Progenitor cell of endocrine pancreas (in vitro differentiated cells): ENCODE data around the gene S100A2. TPM values are rescaled to one million over a fixed set of nuclear protein-coding genes. Genes with fewer than 3 reads are reported as not detected.
A peak's percentile ranks its signal among the peaks of the same experiment; 100 is the strongest.
"Not testable (repeated sequence)": the region's sequence is repeated elsewhere in the genome, so short reads cannot be mapped to it uniquely, and the experiment has no call there.

ENCODE experiments used
- DNase-seq: peaks from one replicate; pipeline ENCODE4 v3.0.0; 2021; ENCODE audit warnings: low spot score; ENCODE audit not compliant: unreplicated experiment
- H3K27ac Mint-ChIP-seq: 2 replicates; pipeline ENCODE4 v1.8.0; 2021; ENCODE audit warnings: mild to moderate bottlenecking, moderate library complexity, mixed read lengths
- H3K27me3 Mint-ChIP-seq: 2 replicates; pipeline ENCODE4 v1.8.0; 2021; ENCODE audit warnings: mixed read lengths
- H3K36me3 Mint-ChIP-seq: 2 replicates; pipeline ENCODE4 v1.8.0; 2022; ENCODE audit warnings: mixed read lengths; ENCODE audit not compliant: insufficient read depth
- H3K4me1 Mint-ChIP-seq: 2 replicates; pipeline ENCODE4 v1.8.0; 2021; ENCODE audit warnings: low read depth, mixed read lengths
- H3K4me3 Mint-ChIP-seq: 2 replicates; pipeline ENCODE4 v1.8.0; 2021; ENCODE audit warnings: low read depth, mild to moderate bottlenecking, moderate library complexity, mixed read lengths
- H3K9me3 Mint-ChIP-seq: 2 replicates; pipeline ENCODE4 v1.8.0; 2021; ENCODE audit warnings: low read depth, mixed read lengths
- CTCF ChIP-seq: fragments of 200-600 bp; sonication (generic); IDR thresholded peaks from one replicate; pipeline ENCODE4 v1.5.0; 2021; ENCODE audit warnings: antibody characterized with exemption, mild to moderate bottlenecking; ENCODE audit not compliant: unreplicated experiment
- total RNA-seq: library from RNA; stranded (reverse); gene quantifications from 2 replicates; pipeline ENCODE4 v1.2.1, GENCODE V29; 2021

The S100A2 gene
- total RNA-seq, 1 donor from 2014 or later: 0.36 TPM

GRCh38 chr1:153568367-153569099, 2.9 kb upstream of the S100A2 start:
- Mint-ChIP-seq H3K36me3 (no peaks in the 10 kb centered on the region), H3K4me3 (peak overlapping the region; percentile 31), H3K27ac (peak overlapping the region; percentile 97), H3K27me3 (no peaks in the 10 kb centered on the region), H3K4me1 (peaks cover 35% of the 10 kb centered on the region), H3K9me3 (no peaks in the 10 kb centered on the region)
- TF ChIP-seq CTCF: peak; percentile 96
- DNase-seq: peak; percentile 86

DNA sequence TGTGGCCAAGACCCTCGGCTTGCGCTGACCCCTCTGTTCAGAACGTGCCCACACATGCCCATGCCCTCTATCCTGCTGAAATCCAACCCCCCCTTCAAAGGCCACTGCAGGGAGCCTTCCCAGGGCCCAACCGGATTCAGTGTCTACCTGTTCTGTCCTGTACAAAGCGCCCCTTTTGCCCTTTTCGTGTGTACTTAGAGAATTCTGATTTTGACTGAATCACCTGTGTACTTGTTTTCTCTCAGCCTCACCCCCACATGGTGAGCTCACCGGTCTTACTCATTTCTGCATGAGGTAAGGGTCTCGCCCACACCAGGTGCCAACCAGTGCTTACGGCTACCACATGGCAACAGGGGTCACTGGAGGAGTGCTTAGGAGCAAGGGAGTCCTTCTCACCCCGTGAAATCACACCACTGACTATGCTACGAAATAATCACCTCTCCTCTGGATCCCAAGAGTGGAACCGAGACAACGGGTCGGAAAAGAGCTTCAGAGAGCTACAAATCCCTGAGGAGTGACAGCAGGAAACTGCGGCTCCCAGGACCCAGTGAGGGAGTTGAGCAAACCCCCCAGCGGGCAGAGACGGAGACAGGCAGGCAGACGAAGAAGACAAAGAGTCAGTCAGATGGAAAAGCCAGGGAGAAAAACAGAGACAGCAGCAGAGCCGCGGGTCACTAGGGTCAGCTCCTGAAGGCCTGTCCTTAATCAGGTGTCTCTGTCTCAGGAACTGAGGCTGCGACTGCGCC, 2.1 kb upstream of the S100A2 start:
- Mint-ChIP-seq H3K4me3 (no peak overlapping the region), H3K27ac (peak overlapping the region; percentile 97), H3K36me3 (no peaks in the 10 kb centered on the region), H3K4me1 (peaks cover 35% of the 10 kb centered on the region), H3K9me3 (no peaks in the 10 kb centered on the region), H3K27me3 (no peaks in the 10 kb centered on the region)
- no peak for DNase-seq
- no peak for TF ChIP-seq CTCF

- H3K27ac Mint-ChIP-seq: peak overlapping the region; percentile 97
- peak overlapping the region; percentile 41 for H3K4me3 Mint-ChIP-seq
- TF ChIP-seq CTCF: no peak
- H3K9me3 Mint-ChIP-seq: no peaks in the 10 kb centered on the region
- peaks cover 35% of the 10 kb centered on the region for H3K4me1 Mint-ChIP-seq
- peak; percentile 38 for DNase-seq
- H3K27me3 Mint-ChIP-seq: no peaks in the 10 kb centered on the region
- H3K36me3 Mint-ChIP-seq: no peaks in the 10 kb centered on the region
Measured at GRCh38 chr1:153566414-153567371, 1.0 kb upstream of the S100A2 start.

GRCh38 chr1:153563991-153564390, 1.7 kb downstream of the S100A2 start:
- no peaks in the 10 kb centered on the region for H3K36me3 Mint-ChIP-seq
- no peaks in the 10 kb centered on the region for H3K9me3 Mint-ChIP-seq
- DNase-seq: no peak
- TF ChIP-seq CTCF: no peak
- no peaks in the 10 kb centered on the region for H3K27me3 Mint-ChIP-seq
- H3K4me3 Mint-ChIP-seq: no peak overlapping the region
- H3K4me1 Mint-ChIP-seq: peaks cover 28% of the 10 kb centered on the region
- H3K27ac Mint-ChIP-seq: no peak overlapping the region

DNA sequence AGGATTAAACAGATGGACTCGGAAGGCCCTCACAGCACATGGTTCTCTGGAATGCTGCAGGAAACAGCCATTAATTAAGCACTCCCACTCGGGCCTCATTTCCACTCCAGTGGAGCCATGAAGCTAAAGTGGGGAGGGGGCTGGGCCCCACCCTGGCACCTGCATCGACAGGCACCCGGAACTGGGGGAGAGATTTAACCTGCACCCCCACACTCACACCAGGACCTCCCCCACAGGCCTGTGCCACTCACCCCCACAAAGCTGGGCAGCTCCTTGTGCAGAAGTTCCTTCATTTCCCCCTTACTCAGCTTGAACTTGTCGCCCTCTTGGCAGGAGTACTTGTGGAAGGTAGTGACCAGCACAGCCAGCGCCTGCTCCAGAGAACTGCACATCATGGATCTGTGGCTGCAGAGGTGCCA, 2.2 kb downstream of the S100A2 start:
- TF ChIP-seq CTCF: no peak
- no peak overlapping the region for H3K4me3 Mint-ChIP-seq
- H3K36me3 Mint-ChIP-seq: no peaks in the 10 kb centered on the region
- H3K4me1 Mint-ChIP-seq: peaks cover 23% of the 10 kb centered on the region
- no peaks in the 10 kb centered on the region for H3K9me3 Mint-ChIP-seq
- peak overlapping the region; percentile 77 for H3K27ac Mint-ChIP-seq
- no peak for DNase-seq
- no peaks in the 10 kb centered on the region for H3K27me3 Mint-ChIP-seq

GRCh38 chr1:153562021-153562420, 3.6 kb downstream of the S100A2 start:
- H3K27ac Mint-ChIP-seq, DNase-seq, H3K4me3 Mint-ChIP-seq, H3K9me3 Mint-ChIP-seq, H3K36me3 Mint-ChIP-seq, H3K27me3 Mint-ChIP-seq: not testable (repeated sequence)
- H3K4me1 Mint-ChIP-seq: peaks cover 13% of the 10 kb centered on the region
